PC-9 (cell line): ENCODE data around the gene MBNL2.

Experiments
- EZH2 ChIP-seq: fragments of 200-600 bp; sonication (generic); IDR thresholded peaks from 2 replicates; pipeline ENCODE4 v1.8.0; 2017; ENCODE audit warnings: antibody characterized with exemption, low read depth
- TF ChIP-seq, protein P1 (sequence below): fragments of 200-600 bp; sonication (generic); conservative IDR thresholded peaks from 2 replicates; pipeline ENCODE4 v1.6.1; 2017; ENCODE audit warnings: mixed run types, antibody characterized with exemption, mild to moderate bottlenecking, moderate library complexity

DNA sequence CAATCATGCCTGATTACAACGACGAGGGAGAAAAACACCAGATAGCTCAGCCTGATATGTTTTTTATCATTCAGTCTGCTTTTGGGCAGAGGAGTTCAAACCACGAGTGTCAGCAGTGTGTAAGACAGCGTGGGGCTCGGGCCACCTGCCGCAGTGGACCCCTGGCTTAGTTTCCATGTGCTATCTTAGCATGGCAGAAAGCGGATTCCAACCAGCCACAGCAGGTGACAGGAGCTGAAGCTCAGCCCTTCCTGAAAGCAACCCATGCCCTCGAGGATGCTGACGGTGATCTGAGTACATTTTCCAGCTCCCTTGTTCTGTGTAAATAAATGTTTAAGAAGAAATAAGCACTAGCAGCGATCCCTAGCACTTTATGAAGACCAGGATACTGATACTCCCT lies 32.2 kb upstream of the MBNL2 start:
- TF ChIP-seq, protein P1, sequence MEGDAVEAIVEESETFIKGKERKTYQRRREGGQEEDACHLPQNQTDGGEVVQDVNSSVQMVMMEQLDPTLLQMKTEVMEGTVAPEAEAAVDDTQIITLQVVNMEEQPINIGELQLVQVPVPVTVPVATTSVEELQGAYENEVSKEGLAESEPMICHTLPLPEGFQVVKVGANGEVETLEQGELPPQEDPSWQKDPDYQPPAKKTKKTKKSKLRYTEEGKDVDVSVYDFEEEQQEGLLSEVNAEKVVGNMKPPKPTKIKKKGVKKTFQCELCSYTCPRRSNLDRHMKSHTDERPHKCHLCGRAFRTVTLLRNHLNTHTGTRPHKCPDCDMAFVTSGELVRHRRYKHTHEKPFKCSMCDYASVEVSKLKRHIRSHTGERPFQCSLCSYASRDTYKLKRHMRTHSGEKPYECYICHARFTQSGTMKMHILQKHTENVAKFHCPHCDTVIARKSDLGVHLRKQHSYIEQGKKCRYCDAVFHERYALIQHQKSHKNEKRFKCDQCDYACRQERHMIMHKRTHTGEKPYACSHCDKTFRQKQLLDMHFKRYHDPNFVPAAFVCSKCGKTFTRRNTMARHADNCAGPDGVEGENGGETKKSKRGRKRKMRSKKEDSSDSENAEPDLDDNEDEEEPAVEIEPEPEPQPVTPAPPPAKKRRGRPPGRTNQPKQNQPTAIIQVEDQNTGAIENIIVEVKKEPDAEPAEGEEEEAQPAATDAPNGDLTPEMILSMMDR, result no peak
- no peak for TF ChIP-seq EZH2
